Fibroblast of skin of abdomen (primary cell): ENCODE results near the gene MUL1. TPM values are rescaled to one million over a fixed set of nuclear protein-coding genes. Genes with fewer than 3 reads are reported as not detected.
A peak's percentile ranks its signal among the peaks of the same experiment; 100 is the strongest.
"Not testable (repeated sequence)": the region's sequence is repeated elsewhere in the genome, so short reads cannot be mapped to it uniquely, and the experiment has no call there.

Experiments used
- DNase-seq: peaks from one replicate; pipeline ENCODE4 v3.0.0-alpha.2; 2013
- polyA plus RNA-seq, 2 experiments: library from polyadenylated mRNA; unstranded; fragments of 120-200 nt; gene quantifications; one replicate each; pipeline ENCODE4 v1.2.1, GENCODE V29; 2013; ENCODE audit not compliant: insufficient read length in 2 of 2

MUL1 gene, protein sequence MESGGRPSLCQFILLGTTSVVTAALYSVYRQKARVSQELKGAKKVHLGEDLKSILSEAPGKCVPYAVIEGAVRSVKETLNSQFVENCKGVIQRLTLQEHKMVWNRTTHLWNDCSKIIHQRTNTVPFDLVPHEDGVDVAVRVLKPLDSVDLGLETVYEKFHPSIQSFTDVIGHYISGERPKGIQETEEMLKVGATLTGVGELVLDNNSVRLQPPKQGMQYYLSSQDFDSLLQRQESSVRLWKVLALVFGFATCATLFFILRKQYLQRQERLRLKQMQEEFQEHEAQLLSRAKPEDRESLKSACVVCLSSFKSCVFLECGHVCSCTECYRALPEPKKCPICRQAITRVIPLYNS
- polyA plus RNA-seq (2013, experiment 1 of 2; ENCODE audit: insufficient read length), result 26.9 TPM
- polyA plus RNA-seq (2013, experiment 2 of 2; ENCODE audit: insufficient read length), result 26.4 TPM

GRCh38 chr1:20507564-20508410 is at the start of gene MUL1:
TSS of gene MUL1 (minus strand) at chr1:20508151. CDS start at chr1:20508024, 127 bp downstream.
- DNase-seq, result peak; percentile 93

GRCh38 chr1:20555758-20556120 is 47.8 kb upstream of the MUL1 start:
- DNase-seq, result no peak

DNA sequence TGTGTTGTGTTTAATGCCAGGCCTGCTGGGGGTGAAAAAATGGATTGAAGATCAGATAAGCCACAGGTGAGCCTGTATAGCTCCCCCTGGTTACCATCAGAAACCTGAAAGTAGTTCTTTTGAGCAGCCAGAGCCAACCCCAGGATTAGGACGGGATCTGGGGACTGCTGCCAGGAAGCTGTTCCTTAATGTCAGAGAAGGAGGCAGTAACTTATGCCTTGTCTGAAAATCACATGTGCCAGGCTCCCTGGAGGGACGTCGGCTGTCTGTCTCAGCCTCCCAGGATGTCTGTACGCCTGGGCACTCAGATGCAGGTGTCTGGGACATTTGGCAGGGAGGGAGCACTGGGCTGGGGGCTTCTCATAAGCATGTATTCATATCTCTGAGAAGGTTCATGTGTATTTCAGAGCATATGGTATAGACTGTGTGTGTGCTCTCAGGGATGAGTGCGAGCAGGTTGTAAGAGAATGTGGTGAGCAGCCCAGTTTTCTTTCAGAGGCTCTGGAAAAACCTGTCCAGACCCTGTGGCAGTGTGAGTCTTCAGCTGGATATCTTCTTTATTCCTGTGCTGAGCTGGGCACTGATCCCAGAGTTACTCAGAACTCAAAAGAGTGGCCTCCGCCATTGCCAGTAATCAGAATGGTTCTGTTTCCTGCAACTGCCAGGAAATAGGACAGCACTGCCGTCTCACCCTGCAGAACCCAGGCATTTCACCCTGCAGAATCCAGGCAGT is 47.2 kb upstream of the MUL1 start:
- DNase-seq, result no peak

DNA sequence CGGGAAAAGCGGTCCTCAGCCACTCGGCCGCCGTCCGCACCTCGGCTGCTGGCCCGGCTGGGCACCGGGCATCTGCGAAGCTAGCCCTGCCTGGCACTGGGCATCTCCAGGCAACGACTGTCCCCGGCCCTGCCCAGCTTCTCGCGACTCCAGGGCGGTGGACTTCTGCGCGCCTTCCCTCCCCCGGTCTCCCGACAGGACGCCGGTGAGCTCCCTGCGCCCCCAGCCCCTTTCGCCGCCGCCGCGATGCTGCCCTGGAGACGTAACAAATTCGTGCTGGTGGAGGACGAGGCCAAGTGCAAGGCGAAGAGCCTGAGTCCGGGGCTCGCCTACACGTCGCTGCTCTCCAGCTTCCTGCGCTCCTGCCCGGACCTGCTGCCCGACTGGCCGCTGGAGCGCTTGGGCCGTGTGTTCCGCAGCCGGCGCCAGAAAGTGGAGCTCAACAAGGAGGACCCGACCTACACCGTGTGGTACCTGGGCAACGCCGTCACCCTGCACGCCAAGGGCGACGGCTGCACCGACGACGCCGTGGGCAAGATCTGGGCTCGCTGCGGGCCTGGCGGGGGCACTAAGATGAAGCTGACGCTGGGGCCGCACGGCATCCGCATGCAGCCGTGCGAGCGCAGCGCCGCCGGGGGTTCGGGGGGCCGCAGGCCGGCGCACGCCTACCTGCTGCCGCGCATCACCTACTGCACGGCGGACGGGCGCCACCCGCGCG is 44.9 kb upstream of the MUL1 start:
- no peak for DNase-seq

GRCh38 chr1:20551945-20552727 is 44.2 kb upstream of the MUL1 start, which contains the start of gene FAM43B:
TSS of gene FAM43B (plus strand) at chr1:20552573. CDS start at chr1:20552974, 401 bp downstream.
- DNase-seq, result peak; percentile 24

DNA sequence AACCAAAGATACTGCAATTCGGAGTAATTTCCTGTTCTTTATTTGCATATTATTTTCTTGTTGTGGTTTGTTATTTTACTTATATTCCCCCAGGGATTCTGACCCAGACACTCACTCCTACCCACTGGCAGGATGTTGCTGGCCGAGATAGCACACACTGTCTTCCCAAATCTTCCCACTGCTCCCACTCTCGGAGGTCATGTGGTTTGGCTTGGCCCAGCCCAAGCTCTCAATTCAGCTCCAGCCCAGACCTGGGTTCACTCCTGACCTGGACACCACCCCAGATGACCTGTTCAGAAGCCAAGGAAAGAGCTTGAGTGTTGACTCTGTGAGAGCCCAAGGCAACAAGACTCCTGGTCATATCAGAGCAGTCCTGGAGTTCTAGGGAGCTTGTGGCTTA is 43.2 kb upstream of the MUL1 start:
- no peak for DNase-seq

GRCh38 chr1:20546637-20547036 is 38.7 kb upstream of the MUL1 start:
- no peak for DNase-seq

DNA sequence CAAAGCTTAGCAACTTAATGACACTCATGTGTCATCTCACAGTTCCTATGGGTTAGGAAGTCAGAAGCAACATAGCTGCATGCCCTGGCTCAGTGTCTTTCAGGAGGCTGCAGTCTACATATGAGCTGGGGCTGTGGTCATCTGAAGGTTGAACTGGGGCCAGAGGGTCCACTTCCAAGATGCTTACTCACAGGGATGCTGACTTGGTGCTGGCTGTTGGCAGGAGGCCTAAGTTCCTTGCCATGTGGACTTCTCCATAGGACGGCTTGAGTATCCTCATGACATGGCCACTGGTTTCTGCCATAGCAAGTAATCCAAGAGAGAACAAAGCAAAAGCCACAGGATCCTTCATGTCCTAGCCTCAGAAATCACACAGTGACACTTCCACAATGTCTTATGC is 32.3 kb upstream of the MUL1 start:
- no peak for DNase-seq

GRCh38 chr1:20538760-20539551 is 31.0 kb upstream of the MUL1 start:
- DNase-seq, result no peak

DNA sequence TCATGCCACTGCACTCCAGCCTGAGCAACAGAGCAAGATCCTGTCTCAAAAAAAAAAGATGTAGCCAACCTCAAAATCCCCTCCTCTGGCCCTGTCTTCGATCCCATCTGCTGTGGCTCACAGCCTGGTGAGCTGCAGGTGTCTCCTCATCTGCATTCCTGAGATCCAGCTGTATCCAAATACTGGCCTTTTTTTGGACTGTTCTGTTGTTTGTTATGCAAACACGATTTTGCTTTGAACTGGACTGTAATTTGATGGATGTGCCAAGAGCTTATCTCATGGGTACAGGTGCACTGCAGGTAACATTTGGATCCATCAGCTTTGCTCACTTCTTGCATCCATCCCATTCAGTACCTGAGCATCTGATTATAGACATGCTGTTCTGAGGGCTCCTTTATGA is 30.3 kb upstream of the MUL1 start:
- DNase-seq, result no peak

GRCh38 chr1:20534659-20535417 is 26.9 kb upstream of the MUL1 start:
- no peak for DNase-seq

DNA sequence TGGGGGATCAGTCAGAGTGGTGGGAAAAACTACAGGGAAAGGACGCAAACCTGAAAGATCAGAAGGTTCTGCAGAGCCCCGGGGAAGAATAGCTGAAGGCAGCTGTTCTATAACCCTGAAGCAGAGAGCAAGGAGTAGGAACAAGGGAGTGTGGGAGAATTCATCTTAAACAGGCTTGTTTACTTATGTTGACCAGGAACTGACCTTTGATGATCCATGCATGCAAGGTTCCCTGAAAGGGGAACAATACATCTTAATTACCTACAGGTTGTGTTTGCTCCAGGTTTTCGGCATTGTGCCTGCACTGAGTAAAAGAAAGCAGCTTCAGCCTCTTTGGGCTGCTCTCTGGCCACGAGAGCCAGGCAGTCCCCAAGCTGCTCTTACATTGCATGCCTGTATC is 25.7 kb upstream of the MUL1 start:
- DNase-seq, result no peak

DNA sequence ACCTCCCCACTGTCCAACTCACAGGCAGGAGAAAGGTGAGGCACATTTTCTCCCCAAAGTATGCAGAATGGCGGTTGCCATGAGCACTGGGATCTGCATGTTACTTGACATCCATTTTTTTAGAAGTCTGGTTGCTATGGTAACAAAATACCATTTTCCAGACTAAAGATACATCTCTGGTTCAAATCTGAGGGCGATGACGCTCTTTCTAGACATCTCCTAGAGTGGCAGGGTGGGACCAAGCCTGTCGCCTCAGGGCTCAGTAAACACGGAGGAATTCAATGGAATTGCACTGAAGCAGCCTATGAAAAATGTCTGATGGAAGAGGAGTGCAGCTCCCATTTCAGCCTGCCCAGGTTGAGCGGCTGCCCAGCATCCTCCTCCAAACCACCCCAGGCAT is 22.9 kb upstream of the MUL1 start:
- no peak for DNase-seq

GRCh38 chr1:20530306-20530705 is 22.4 kb upstream of the MUL1 start:
- DNase-seq, result no peak

DNA sequence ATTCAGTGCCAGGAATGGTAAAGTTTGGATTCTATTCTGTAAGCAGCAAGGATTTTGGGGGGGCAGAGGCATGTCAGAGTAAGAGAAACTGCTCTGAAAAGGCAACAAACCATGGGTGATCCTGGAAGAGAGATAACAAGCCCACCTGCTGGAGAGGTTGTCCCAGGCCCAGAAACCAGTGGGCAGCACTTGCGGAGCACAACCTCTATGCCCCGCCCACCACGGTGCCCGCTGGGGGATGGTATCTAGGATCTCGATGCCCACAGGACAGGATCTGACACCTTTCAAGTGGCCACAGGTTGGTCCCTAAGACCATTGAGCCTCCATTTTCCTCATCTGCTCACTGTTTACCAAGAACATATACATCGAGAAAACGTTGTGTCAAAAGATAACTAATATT is 20.3 kb upstream of the MUL1 start:
- no peak for DNase-seq

DNA sequence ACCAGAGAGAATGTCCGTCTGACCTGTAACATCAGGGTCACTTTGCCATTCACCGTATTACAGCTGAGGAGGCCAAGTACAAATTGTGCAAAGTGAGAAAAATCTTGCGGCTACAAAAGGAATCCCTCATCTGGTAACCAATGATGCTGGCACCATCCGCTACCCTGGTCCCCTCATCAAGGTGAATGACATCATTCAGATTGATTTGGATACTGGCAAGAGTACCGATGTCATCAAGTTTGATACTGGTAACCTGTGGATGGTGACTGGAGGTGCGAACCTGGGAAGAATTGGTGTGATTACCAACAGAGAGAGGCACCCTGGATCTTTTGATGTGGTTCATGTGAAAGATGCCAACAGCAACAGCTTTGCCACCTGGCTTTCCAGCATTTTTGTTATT is 18.3 kb upstream of the MUL1 start:
- no peak for DNase-seq

DNA sequence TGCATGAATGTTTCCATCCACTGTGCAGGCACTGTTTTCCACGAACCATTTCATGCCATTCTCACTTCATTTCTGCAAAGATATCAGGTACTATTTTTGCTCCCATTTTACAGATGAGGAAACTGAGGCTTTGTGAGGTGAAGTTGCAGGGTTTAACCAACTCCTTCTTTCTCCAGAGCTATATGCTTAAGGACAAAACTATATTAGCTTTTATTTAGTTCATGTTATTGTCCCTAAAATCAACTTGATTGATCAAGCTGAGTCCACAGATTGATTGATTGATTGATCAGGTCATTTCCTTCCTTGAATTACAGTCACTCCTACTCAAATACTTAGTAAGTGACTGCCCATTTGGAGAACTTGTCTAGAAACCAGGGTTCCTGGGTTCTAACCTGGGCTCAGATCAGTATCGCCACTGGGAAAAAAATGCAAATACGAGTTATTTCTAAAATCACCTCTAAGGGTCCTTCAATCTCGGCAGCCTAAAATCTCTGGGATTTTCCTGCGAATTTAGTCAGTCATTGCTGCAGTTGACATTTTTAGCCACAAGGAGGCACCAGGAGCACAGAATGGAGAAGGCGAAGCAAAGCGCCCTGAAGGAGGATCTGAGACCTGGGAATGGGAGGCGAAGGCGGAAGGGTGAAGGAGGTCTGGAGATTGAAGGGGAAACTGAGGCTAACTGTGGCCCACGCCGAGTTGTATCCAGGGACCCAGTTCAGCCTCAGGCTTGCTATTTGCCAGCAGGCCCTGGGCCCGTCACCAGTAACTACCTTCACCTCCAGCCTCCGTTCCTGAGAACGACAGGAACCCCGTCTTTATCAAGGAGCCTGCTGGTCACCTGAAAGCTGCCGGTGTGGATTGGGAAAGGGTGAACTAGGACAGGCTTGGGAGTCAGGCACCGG is 14.3 kb upstream of the MUL1 start:
- peak; percentile 72 for DNase-seq

DNA sequence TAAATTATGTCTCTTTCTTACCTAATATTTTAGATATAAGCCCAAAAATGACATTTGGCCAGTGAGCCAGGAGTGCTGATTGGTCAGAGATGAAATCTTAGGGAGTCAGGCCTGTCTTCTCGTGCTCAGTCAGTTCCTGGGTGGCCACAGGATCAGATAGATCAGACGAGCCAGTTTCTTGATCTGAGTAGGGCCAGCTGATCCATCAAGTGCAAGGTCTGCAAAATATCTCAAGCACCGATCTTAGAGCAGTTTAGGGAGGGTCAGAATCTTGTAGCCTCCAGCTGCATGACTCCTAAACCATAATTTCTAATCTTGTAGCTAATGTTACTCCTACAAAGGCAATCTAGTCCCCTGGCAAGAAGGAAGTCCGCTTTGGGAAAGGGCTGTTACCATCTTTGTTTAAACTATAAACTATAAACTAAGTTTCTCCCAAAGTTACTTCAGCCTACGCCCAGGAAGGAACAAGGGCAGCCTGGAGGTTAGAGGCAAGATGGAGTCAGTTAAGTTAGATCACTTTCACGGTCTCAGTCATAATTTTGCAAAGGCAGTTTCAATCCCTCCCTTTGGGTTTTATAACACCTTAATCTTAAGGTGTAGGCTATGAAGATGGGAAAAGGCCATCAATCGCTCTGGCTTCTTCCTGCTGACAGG is 11.8 kb upstream of the MUL1 start:
- not testable (repeated sequence) for DNase-seq
